HEK293 (cell line): ENCODE measurements around the gene DZIP1L.

Experiments
- CTCF ChIA-PET: fragments of 350-600 bp; formaldehyde crosslinking; extraction: SDS; loops from one replicate; lab custom pipeline; 2021; ENCODE audit warnings: antibody characterized with exemption; lab: Yijun Ruan, JAX
- POLR2A ChIA-PET: fragments of 300-600 bp; formaldehyde crosslinking; extraction: SDS; loops from one replicate; lab custom pipeline; 2020; ENCODE audit warnings: antibody characterized with exemption, inconsistent platforms; lab: Yijun Ruan, JAX
- H3K27ac ChIP-seq: fragments of 200-500 bp; sonication (Bioruptor generic); 2 replicates; pipeline ENCODE4 v1.5.1; 2014; ENCODE audit warnings: low read depth, low read length, control low read depth, inconsistent platforms; ENCODE audit errors: extremely low read depth
- H3K36me3 ChIP-seq, 2 experiments: fragments of 200-500 bp in 1 of 2; sonication (Bioruptor generic) in 1 of 2; 1 replicate in 1 of 2; 2 replicates in 1 of 2; pipeline ENCODE4 v1.5.1; 2014 to 2017; ENCODE audit warnings: inconsistent platforms in 2 of 2, low read length in 2 of 2; ENCODE audit not compliant: control insufficient read depth in 2 of 2, insufficient read depth in 1 of 2
- H3K4me1 ChIP-seq: fragments of 200-500 bp; sonication (Bioruptor generic); 2 replicates; pipeline ENCODE4 v1.5.1; 2014; ENCODE audit warnings: mild to moderate bottlenecking, low read length, inconsistent platforms; ENCODE audit not compliant: control insufficient read depth, insufficient read depth
- H3K4me3 ChIP-seq: 2 replicates; pipeline ENCODE4 v1.5.1; 2011; ENCODE audit warnings: low read depth, mild to moderate bottlenecking, control low read depth, low read length, moderate library complexity
- H3K9me3 ChIP-seq: fragments of 200-500 bp; sonication (Bioruptor generic); 2 replicates; pipeline ENCODE4 v1.5.1; 2014; ENCODE audit warnings: low read depth, low read length, inconsistent platforms; ENCODE audit not compliant: control insufficient read depth, insufficient read depth
- GLIS1 ChIP-seq: fragments of 450-650 bp; formaldehyde crosslinking; IDR thresholded peaks from 2 replicates; pipeline ENCODE4 v1.5.1; 2016; ENCODE audit warnings: missing biosample characterization, missing genetic modification characterization
- HOXD13 ChIP-seq: sonication (generic); formaldehyde crosslinking; IDR thresholded peaks from 2 replicates; pipeline ENCODE4 v1.8.0; 2022; ENCODE audit warnings: missing genetic modification reagents, borderline replicate concordance
- KLF1 ChIP-seq: fragments of 450-650 bp; formaldehyde crosslinking; IDR thresholded peaks from 2 replicates; pipeline ENCODE4 v1.5.1; 2016; ENCODE audit warnings: missing biosample characterization, missing genetic modification characterization
- KLF7 ChIP-seq: fragments of 450-650 bp; formaldehyde crosslinking; IDR thresholded peaks from 2 replicates; pipeline ENCODE4 v1.5.1; 2016; ENCODE audit warnings: missing biosample characterization, missing genetic modification characterization, borderline replicate concordance
- MYNN ChIP-seq: fragments of 450-650 bp; formaldehyde crosslinking; IDR thresholded peaks from 2 replicates; pipeline ENCODE4 v1.5.1; 2016; ENCODE audit warnings: missing biosample characterization, missing genetic modification characterization, borderline replicate concordance
- SP7 ChIP-seq: fragments of 450-650 bp; formaldehyde crosslinking; IDR thresholded peaks from 2 replicates; pipeline ENCODE4 v1.5.1; 2016; ENCODE audit warnings: missing biosample characterization, missing genetic modification characterization
- ZFP41 ChIP-seq: fragments of 450-650 bp; formaldehyde crosslinking; IDR thresholded peaks from 2 replicates; pipeline ENCODE4 v1.5.1; 2016; ENCODE audit warnings: missing biosample characterization, missing genetic modification characterization, borderline replicate concordance
- ZFP69B ChIP-seq: fragments of 450-650 bp; formaldehyde crosslinking; IDR thresholded peaks from 2 replicates; pipeline ENCODE4 v1.5.1; 2016; ENCODE audit warnings: missing biosample characterization, missing genetic modification characterization
- ZNF132 ChIP-seq: fragments of 450-650 bp; formaldehyde crosslinking; IDR thresholded peaks from 2 replicates; pipeline ENCODE4 v1.5.1; 2017; ENCODE audit warnings: missing biosample characterization, missing genetic modification characterization, borderline replicate concordance
- ZNF2 ChIP-seq: fragments of 450-650 bp; formaldehyde crosslinking; IDR thresholded peaks from 2 replicates; pipeline ENCODE4 v1.5.1; 2016; ENCODE audit warnings: missing biosample characterization, missing genetic modification characterization
- ZNF248 ChIP-seq: fragments of 450-650 bp; formaldehyde crosslinking; IDR thresholded peaks from 2 replicates; pipeline ENCODE4 v1.5.1; 2017; ENCODE audit warnings: missing biosample characterization, missing genetic modification characterization
- ZNF529 ChIP-seq: fragments of 450-650 bp; formaldehyde crosslinking; IDR thresholded peaks from 2 replicates; pipeline ENCODE4 v1.5.1; 2017; ENCODE audit warnings: missing genetic modification characterization, missing biosample characterization; ENCODE audit not compliant: insufficient replicate concordance
- ZNF549 ChIP-seq: fragments of 450-650 bp; IDR thresholded peaks from 2 replicates; pipeline ENCODE4 v1.5.1; 2018; ENCODE audit warnings: missing biosample characterization, missing genetic modification characterization, mild to moderate bottlenecking, inconsistent platforms, moderate library complexity
- ZNF626 ChIP-seq: fragments of 450-650 bp; sonication (Bioruptor Pico); formaldehyde crosslinking; IDR thresholded peaks from 2 replicates; pipeline ENCODE4 v1.5.1; 2018; ENCODE audit warnings: missing biosample characterization, missing genetic modification characterization, inconsistent platforms
- ZNF791 ChIP-seq: fragments of 450-650 bp; formaldehyde crosslinking; IDR thresholded peaks from 2 replicates; pipeline ENCODE4 v1.5.1; 2016; ENCODE audit warnings: missing biosample characterization, missing genetic modification characterization
- ZNF830 ChIP-seq: fragments of 450-650 bp; IDR thresholded peaks from 2 replicates; pipeline ENCODE4 v1.5.0; 2018; ENCODE audit warnings: missing biosample characterization, missing genetic modification characterization, low read depth, mild to moderate bottlenecking, moderate library complexity
- TF ChIP-seq, protein P1 (sequence below): fragments of 450-650 bp; formaldehyde crosslinking; IDR thresholded peaks from 2 replicates; pipeline ENCODE4 v1.5.1; 2016; ENCODE audit warnings: missing biosample characterization, missing genetic modification characterization
- TF ChIP-seq, protein P2 (sequence below): fragments of 450-650 bp; formaldehyde crosslinking; IDR thresholded peaks from 2 replicates; pipeline ENCODE4 v1.5.1; 2016; ENCODE audit warnings: missing biosample characterization, missing genetic modification characterization
- TF ChIP-seq, protein P3 (sequence below): fragments of 450-650 bp; formaldehyde crosslinking; IDR thresholded peaks from 2 replicates; pipeline ENCODE4 v1.5.1; 2016; ENCODE audit warnings: missing biosample characterization, missing genetic modification characterization
- TF ChIP-seq, protein P4 (sequence below): fragments of 450-650 bp; formaldehyde crosslinking; IDR thresholded peaks from 2 replicates; pipeline ENCODE4 v1.5.1; 2016; ENCODE audit warnings: missing biosample characterization, missing genetic modification characterization, borderline replicate concordance
- TF ChIP-seq, protein P5 (sequence below): fragments of 450-650 bp; formaldehyde crosslinking; IDR thresholded peaks from 2 replicates; pipeline ENCODE4 v1.5.1; 2017; ENCODE audit warnings: missing biosample characterization, missing genetic modification characterization

Gene DZIP1L

DNA sequence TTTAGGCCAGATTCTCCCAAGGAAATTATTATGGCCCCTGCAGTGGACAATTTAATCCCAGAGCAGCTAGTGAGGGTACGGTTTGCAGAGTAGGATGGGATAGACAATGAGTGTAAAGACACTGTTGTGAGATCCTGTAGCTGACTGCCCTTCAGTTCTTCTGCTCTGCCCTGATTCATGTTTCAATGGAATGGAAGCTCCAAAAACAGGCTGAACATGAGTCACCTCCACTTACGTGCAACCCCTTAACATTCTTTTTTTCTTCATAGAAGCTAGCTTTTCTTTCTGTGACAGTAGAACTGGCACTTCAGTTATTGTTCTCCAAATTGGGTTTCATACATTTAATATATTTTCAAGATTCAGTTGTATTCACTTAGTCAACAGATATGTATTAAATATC lies 73.4 kb downstream of the DZIP1L start (continued):
- no peak for TF ChIP-seq KLF7 (tag by site-specific recombination)
- TF ChIP-seq, protein P1, sequence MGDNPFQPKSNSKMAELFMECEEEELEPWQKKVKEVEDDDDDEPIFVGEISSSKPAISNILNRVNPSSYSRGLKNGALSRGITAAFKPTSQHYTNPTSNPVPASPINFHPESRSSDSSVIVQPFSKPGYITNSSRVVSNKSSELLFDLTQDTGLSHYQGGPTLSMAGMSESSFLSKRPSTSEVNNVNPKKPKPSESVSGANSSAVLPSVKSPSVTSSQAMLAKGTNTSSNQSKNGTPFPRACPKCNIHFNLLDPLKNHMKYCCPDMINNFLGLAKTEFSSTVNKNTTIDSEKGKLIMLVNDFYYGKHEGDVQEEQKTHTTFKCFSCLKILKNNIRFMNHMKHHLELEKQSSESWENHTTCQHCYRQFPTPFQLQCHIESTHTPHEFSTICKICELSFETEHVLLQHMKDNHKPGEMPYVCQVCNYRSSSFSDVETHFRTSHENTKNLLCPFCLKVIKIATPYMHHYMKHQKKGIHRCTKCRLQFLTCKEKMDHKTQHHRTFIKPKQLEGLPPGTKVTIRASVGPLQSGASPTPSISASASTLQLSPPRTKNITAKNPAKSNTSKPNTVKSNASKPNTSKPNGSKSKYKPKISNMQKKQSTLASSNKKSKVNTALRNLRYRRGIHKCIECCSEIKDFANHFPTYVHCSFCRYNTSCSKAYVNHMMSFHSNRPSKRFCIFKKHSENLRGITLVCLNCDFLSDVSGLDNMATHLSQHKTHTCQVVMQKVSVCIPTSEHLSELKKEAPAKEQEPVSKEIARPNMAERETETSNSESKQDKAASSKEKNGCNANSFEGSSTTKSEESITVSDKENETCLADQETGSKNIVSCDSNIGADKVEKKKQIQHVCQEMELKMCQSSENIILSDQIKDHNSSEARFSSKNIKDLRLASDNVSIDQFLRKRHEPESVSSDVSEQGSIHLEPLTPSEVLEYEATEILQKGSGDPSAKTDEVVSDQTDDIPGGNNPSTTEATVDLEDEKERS (tag by site-specific recombination): no peak

DNA sequence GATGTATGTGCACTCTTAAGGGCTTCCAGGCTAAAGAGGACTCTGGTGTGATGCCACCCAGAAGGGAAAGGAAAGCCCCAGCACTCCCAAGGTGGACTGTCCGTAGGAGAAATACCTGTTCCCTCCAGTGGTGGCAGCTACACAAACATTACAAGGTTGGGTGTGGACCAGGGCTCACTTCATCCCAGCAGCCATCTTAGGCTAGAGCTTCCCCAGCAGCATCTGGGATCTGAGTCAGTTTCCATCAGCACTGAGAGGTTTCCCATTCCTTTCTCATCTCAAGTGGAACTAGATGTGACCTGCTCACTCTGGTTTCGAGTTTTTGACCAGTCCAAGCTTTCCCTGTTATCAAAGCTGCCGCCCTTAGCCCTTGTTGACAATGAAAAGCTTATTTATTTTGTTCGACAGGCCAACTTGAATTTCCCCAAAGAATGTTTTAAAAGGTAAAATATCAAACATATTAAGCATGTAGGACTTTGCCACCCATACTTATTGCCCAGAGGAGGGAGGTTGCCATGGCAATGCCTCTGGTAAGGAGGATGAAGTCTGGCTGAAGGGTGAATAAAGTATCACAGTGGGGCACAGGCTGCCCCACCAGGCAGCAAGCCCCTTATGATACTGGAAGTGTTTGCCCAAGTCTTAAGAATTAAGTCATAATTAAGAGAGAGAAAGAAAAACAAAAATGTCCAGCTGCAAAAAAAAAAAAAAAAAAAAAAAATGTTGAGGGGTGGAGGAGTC lies 76.5 kb downstream of the DZIP1L start:
- H3K4me1 ChIP-seq: no peaks in the 10 kb centered on the region
- TF ChIP-seq ZNF549 (tag by site-specific recombination) (no peak), ZNF830 (tag by site-specific recombination) (no peak), KLF1 (tag by site-specific recombination) (no peak), MYNN (tag by site-specific recombination) (no peak), ZNF2 (tag by site-specific recombination) (no peak), ZNF626 (tag by site-specific recombination) (no peak), SP7 (no peak), ZNF248 (tag by site-specific recombination) (no peak), ZFP69B (tag by site-specific recombination) (no peak), ZNF132 (tag by site-specific recombination) (no peak), GLIS1 (tag by site-specific recombination) (no peak), ZNF529 (tag by site-specific recombination) (no peak), ZFP41 (tag by site-specific recombination) (no peak), ZNF791 (tag by site-specific recombination) (no peak), HOXD13 (CRISPR knock-in tag) (no peak)
- TF ChIP-seq, protein P2, sequence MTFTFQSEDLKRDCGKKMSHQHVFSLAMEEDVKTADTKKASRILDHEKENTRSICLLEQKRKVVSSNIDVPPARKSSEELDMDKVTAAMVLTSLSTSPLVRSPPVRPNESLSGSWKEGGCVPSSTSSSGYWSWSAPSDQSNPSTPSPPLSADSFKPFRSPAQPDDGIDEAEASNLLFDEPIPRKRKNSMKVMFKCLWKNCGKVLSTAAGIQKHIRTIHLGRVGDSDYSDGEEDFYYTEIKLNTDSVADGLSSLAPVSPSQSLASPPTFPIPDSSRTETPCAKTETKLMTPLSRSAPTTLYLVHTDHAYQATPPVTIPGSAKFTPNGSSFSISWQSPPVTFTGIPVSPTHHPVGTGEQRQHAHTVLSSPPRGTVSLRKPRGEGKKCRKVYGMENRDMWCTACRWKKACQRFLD: no peak
- TF ChIP-seq, protein P3, sequence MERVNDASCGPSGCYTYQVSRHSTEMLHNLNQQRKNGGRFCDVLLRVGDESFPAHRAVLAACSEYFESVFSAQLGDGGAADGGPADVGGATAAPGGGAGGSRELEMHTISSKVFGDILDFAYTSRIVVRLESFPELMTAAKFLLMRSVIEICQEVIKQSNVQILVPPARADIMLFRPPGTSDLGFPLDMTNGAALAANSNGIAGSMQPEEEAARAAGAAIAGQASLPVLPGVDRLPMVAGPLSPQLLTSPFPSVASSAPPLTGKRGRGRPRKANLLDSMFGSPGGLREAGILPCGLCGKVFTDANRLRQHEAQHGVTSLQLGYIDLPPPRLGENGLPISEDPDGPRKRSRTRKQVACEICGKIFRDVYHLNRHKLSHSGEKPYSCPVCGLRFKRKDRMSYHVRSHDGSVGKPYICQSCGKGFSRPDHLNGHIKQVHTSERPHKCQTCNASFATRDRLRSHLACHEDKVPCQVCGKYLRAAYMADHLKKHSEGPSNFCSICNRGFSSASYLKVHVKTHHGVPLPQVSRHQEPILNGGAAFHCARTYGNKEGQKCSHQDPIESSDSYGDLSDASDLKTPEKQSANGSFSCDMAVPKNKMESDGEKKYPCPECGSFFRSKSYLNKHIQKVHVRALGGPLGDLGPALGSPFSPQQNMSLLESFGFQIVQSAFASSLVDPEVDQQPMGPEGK (tag by site-specific recombination): no peak
- TF ChIP-seq, protein P4, sequence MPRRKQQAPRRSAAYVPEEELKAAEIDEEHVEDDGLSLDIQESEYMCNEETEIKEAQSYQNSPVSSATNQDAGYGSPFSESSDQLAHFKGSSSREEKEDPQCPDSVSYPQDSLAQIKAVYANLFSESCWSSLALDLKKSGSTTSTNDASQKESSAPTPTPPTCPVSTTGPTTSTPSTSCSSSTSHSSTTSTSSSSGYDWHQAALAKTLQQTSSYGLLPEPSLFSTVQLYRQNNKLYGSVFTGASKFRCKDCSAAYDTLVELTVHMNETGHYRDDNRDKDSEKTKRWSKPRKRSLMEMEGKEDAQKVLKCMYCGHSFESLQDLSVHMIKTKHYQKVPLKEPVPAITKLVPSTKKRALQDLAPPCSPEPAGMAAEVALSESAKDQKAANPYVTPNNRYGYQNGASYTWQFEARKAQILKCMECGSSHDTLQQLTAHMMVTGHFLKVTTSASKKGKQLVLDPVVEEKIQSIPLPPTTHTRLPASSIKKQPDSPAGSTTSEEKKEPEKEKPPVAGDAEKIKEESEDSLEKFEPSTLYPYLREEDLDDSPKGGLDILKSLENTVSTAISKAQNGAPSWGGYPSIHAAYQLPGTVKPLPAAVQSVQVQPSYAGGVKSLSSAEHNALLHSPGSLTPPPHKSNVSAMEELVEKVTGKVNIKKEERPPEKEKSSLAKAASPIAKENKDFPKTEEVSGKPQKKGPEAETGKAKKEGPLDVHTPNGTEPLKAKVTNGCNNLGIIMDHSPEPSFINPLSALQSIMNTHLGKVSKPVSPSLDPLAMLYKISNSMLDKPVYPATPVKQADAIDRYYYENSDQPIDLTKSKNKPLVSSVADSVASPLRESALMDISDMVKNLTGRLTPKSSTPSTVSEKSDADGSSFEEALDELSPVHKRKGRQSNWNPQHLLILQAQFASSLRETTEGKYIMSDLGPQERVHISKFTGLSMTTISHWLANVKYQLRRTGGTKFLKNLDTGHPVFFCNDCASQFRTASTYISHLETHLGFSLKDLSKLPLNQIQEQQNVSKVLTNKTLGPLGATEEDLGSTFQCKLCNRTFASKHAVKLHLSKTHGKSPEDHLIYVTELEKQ (tag by site-specific recombination): no peak
- TF ChIP-seq, protein P5, sequence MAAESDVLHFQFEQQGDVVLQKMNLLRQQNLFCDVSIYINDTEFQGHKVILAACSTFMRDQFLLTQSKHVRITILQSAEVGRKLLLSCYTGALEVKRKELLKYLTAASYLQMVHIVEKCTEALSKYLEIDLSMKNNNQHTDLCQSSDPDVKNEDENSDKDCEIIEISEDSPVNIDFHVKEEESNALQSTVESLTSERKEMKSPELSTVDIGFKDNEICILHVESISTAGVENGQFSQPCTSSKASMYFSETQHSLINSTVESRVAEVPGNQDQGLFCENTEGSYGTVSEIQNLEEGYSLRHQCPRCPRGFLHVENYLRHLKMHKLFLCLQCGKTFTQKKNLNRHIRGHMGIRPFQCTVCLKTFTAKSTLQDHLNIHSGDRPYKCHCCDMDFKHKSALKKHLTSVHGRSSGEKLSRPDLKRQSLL (tag by site-specific recombination): no peak
- H3K9me3 ChIP-seq: no peaks in the 10 kb centered on the region
- H3K36me3 ChIP-seq: no peaks in the 10 kb centered on the region
- H3K4me3 ChIP-seq: no peak overlapping the region
- POLR2A ChIA-PET: no interaction called here
- CTCF ChIA-PET: interaction anchor here (0.6 kb wide), 1 partner anchor 897 kb away, joined by 3 read pairs; no protein-coding TSS in a partner anchor
- H3K27ac ChIP-seq: no peak overlapping the region
